HG03457 (cell line): ENCODE results near the gene KRT37.

Experiments
- ATAC-seq: cut with Tn5 transposase; IDR thresholded peaks from one replicate; pipeline ENCODE4 v1.9.1; 2021; ENCODE audit warnings: moderate number of reproducible peaks; ENCODE audit not compliant: unreplicated experiment

The KRT37 gene

GRCh38 chr17:41377546-41377945 lies 46.8 kb downstream of the KRT37 start:
- ATAC-seq, result no peak
